ENCODE data around the gene FAM227B.
A peak's percentile ranks its signal among the peaks of the same experiment; 100 is the strongest.
"Not testable (repeated sequence)": the region's sequence is repeated elsewhere in the genome, so short reads cannot be mapped to it uniquely, and the experiment has no call there.

The FAM227B gene, protein sequence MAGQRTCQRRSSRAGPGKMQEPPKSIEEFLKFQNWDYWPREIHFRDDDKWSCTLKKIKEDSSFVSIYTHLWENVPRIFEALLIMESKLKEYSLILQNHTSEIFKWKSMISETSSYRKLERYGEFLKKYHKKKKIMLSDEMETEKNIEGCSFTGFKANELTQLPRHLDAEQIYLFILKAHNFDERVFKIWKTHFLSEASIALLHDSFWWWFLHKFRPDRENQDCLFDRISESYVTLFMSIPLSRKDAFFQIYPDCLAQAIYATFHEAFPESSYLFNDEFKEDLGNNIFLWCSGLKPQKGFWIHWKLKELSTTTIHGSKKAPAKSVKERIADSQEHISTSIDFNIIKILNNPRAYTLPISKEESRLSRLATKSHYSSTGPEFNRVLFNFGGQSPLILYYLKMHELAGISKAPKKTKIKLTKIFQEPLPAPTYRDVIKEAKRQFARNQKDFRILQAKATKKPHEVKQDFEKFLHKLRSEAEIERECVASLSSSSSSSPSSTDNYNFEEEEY

DNA sequence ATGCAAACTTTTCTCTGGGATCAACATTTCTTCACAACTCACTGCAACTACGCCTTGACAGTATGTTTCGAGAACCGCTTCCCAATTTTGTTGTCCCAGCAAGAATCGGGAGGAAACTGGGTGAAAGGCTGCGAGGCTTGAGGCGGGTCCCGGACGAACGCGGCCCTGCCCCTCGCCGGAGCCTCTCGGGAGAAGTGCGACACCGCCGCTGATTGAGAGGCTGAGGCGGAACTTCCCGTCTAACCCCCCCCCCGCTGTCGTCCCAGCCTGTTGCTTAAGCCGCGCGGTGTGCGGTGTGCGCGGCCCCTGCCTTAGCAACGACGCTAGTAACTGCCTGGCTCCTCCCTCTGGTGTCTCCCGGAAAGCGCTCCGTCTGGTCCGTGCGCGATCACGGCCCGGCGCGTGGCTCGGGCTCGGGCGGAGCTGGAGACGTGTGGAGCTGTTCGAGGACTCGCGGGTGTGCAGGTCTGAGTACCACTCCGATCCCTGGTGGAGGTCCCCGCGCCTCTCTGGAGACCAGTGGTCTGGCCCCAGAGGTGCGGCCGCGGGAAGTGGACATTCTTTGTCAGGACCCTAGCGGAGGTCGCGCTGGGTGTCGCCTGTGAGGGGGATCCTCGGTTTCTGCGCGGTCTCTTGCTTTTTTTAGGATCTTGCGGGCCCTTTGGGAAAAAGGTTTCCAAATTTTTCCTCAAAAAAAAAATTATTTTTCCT lies at the start of gene FAM227B, which contains the start of gene DTWD1:
FAM227B (minus strand) TSS at position 161 of the 711 bp plus-strand sequence. CDS start 5,647 bp downstream, outside the sequence.
DTWD1 (plus strand) TSS at position 391 of the 711 bp plus-strand sequence. CDS start 4,120 bp downstream, outside the sequence.
- DNase-seq, result peak; percentile 94

- DNase-seq, result no peak
Measured at GRCh38 chr15:49669288-49669687, 48.7 kb upstream of the FAM227B start.

DNA sequence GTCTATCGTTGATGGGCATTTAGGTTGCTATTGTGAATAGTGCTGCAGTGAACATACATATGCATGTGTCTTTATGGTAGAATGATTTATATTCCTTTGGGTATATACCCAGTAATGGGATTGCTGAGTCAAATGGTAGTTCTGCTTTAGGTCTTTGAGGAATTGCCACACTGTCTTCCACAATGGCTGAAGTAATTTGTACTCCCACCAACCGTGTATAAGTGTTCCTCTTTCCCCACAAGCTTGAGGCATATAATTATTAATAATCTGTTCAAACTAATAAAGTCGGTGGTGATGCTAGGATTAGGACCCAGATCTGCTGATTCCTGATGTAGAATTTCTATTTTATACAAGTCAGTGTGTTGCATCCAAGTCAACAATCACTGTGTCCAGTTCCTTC lies 45.9 kb upstream of the FAM227B start:
- DNase-seq, result not testable (repeated sequence)

- DNase-seq, result no peak
Measured at GRCh38 chr15:49664716-49665115, 44.1 kb upstream of the FAM227B start.

GRCh38 chr15:49656734-49657133 lies 36.1 kb upstream of the FAM227B start:
- DNase-seq, result no peak

GRCh38 chr15:49652922-49653321 lies 32.3 kb upstream of the FAM227B start:
- DNase-seq, result no peak

- no peak for DNase-seq
Measured at GRCh38 chr15:49650676-49651075, 30.1 kb upstream of the FAM227B start.

DNA sequence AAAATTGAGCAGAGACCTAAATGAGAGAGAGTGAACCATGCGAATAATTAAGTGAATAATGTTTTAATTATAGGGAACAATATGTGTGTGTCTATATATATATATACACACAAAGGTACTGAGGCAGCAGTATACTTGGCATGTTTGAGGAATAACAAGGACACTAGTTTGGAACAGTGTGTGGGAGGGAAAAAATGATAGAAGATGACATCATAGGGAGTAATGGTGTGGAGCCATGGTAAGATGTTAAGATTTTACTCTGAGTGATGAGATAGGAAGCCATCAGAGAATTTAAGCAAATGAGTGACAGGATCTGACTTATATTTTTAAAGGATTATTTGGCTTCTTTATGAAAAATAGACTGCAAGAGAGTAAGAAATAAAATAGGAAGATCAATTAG lies 29.4 kb upstream of the FAM227B start:
- no peak for DNase-seq

DNA sequence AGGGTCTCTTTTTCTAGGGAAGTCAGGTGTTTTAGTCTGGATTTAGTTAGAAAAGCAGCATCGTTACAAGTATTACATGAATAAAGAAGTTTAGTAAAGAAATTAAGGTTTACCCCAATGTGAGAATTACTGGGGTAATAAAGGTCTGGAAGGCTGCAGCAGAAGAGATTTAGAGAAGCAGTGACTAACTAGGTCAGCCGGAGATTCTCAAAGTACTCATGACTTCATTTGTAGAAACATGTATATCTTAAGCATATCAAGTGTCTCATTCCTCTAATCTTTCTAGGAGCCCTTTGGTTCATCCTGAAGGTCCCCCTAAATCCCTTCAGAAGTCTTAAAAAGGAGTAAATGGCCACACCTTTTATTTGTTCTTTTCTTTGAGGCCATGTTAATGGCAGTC lies 26.3 kb upstream of the FAM227B start:
- DNase-seq, result no peak

GRCh38 chr15:49645941-49646340 lies 25.3 kb upstream of the FAM227B start:
- DNase-seq, result no peak

GRCh38 chr15:49645277-49645676 lies 24.7 kb upstream of the FAM227B start:
- no peak for DNase-seq

DNA sequence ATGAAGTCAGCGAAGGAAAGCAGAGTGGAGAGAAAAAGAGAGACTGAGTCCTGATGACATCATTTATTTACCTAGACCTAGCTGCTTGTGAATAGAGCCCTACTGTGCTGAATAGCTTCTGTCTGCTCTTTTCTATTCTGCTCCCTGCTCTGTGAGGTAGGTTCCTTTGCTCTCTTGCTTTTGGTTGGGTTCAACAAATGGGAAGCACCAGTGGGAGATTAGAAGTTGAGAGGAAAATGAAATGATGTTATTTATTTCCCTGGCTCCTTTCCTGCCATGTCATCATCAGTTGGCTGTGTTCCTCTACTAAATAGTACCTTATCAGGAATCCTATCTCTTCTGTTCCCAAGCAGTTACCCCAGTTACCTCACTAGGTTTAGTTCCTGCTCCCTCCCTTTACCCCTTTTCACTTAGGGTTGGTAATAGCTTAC lies 23.8 kb upstream of the FAM227B start:
- DNase-seq, result no peak

DNA sequence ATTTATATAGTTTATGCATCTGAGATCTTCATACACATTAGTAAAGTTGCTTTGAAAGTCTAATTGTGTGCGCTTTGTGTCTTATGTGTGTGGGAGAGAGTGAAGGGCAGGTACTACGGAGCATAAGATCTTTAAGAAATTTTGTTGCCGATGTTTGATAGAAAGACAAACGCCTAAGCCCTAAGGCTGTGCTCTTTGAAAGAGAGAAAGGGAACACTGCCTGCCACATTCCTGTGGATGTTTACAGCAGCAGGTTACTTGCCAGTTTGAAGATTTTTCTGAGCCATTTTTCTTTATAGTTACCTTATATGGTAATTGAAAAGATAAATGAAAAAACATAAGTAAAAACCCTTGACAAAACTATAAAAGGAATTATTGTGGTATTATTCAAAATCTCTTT lies 17.2 kb upstream of the FAM227B start:
- no peak for DNase-seq

- no peak for DNase-seq
Measured at GRCh38 chr15:49628379-49628778, 7.8 kb upstream of the FAM227B start.

DNA sequence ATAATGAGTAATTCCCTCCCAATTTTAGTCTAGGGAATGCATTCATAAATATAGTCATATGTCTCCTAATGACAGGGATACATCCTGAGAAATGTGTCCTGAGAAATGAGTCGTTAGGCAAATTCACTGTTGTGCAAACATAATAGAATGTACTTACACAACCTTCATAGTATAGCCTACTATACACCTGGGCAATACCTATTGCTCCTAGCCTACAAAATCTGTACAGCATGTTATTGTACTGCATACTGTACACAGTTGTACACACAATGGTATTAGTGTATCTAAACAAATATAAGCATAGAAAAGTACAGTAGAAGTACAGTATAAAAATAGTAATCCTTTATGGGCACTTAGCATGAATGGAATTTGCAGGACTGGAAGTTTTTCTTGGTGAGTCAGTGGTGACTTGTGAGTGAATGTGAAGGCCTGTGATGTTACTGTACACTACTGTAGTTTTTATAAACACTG lies 6.8 kb upstream of the FAM227B start:
- no peak for DNase-seq

- DNase-seq, result no peak
Measured at GRCh38 chr15:49625460-49626036, 4.9 kb upstream of the FAM227B start.

DNA sequence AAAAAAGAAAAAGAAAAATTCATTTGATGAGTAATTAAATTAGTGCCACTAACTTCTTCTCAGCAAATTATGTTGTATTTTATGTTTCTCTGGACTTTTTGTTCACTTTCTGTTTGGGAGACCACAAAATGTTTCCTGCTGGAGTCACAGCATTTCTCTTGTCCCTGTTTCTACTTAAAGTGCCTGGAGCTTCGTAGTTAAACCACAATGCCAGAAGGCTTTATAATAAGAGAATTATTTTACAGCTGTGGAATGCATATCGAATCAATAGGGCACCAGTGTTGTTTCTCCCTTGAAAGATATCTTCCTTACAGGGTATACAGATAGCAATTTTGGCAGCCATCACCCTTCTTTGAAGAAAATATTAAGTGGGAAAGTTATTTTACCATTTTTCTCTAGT lies 3.4 kb upstream of the FAM227B start:
- no peak for DNase-seq

DNA sequence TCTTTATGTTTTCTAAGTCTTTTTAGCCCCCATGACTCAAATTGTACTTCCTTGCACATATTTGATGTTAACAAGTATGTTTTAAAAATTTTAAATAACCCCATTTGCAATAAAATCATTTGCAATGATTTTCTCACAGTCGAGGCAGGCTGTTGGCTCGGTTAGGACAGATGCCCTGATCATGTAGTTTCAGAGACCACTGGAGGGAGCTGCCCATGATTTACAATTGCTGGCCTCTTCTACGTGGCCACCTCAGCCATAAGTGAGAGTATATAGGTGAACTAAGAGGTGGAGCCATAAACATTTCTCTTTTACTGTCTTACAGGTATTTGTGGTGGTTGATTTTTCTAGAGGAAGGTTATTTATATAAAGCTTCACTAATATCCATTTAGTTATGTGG lies 1.9 kb upstream of the FAM227B start:
- DNase-seq, result no peak

GRCh38 chr15:49621887-49622286 lies 1.3 kb upstream of the FAM227B start:
- DNase-seq, result no peak

DNA sequence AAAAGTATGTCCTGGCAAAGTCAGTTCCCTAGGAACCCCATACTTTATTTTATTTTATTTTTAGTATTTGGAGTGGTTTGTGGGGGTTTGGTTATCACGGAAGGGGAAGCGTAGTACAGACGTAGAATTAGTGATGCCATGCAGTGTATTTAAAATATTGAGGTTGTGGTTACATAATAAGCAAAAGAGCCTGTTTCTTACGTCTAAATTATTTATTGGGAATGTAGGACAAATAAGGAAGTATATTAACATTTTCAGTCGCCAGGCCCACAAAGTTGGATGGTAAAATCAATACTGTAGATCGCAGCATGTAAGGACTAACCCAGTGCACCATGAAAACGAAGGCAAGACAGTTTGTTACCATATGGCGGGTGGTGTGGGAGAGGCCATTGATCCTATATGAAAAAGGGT lies 788 bp upstream of the FAM227B start:
- DNase-seq, result no peak

GRCh38 chr15:49620199-49620598 lies 419 bp downstream of the FAM227B start:
- DNase-seq, result no peak

GRCh38 chr15:49619226-49619625 lies 1.4 kb downstream of the FAM227B start:
- no peak for DNase-seq

DNA sequence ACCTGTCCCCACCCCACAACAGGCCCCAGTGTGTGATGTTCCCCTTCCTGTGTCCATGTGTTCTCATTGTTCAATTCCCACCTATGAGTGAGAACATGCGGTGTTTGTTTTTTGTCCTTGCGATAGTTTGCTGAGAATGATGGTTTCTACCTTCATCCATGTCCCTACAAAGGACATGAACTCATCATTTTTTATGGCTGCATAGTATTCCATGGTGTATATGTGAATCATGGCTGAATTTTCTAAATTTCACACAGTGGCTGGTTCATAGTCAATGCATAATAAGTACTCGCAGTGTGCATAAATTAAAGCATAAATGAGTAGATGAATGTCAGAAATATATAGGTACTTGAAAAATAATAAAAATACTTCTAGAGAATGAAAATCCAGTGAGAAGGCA lies 8.4 kb downstream of the FAM227B start:
- not testable (repeated sequence) for DNase-seq

Data from stimulated activated CD4-positive, alpha-beta T cell treated with anti-CD3 and anti-CD28 coated beads, Interleukin-15, amount 100 ng/mL, for 24 hours (primary cell).